ENCODE results near the gene REC114.

The REC114 gene

DNA sequence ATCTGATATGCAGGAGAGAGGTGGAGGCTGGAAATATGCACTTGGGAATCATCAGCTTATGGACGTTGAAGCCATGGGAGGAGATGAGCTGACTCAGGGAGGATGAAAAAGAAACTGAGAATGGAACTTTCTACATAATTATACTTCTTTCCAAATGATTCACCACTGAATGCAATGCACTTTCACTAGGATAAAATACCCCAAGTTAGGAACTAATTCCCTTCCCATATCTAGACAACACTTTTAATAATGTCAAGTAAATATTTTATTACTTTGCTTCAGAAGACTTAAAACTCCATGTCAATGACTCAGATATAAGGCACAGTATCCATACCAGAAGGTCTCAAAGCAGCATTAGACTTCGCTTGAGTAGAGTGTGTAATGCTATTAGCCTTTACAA, 166.0 kb downstream of the REC114 start:
- H3K4me1 ChIP-seq: peaks cover 5% of the 10 kb centered on the region

More for the DNA sequence above, 166.0 kb downstream of the REC114 start:
- H3K79me2 ChIP-seq: peaks cover 30% of the 10 kb centered on the region
- no peak overlapping the region for H3K4me2 ChIP-seq (ENCODE audit: low read length)
- H3K4me3 ChIP-seq (ENCODE audit: low read depth, low read length): no peak overlapping the region
- no peaks in the 10 kb centered on the region for H3K36me3 ChIP-seq (ENCODE audit: control insufficient read depth, insufficient read depth, low read length)
- H3K27ac ChIP-seq: no peak overlapping the region
- H3K9me3 ChIP-seq (ENCODE audit: control insufficient read depth, low read length): no peaks in the 10 kb centered on the region
- TF ChIP-seq, protein P1, sequence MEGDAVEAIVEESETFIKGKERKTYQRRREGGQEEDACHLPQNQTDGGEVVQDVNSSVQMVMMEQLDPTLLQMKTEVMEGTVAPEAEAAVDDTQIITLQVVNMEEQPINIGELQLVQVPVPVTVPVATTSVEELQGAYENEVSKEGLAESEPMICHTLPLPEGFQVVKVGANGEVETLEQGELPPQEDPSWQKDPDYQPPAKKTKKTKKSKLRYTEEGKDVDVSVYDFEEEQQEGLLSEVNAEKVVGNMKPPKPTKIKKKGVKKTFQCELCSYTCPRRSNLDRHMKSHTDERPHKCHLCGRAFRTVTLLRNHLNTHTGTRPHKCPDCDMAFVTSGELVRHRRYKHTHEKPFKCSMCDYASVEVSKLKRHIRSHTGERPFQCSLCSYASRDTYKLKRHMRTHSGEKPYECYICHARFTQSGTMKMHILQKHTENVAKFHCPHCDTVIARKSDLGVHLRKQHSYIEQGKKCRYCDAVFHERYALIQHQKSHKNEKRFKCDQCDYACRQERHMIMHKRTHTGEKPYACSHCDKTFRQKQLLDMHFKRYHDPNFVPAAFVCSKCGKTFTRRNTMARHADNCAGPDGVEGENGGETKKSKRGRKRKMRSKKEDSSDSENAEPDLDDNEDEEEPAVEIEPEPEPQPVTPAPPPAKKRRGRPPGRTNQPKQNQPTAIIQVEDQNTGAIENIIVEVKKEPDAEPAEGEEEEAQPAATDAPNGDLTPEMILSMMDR (IDR thresholded peaks at IDR 0.05): no peak
- no peak overlapping the region for H3K9ac ChIP-seq
- no peaks in the 10 kb centered on the region for H3K27me3 ChIP-seq (ENCODE audit: control insufficient read depth, insufficient read depth, low read length)
- no peak overlapping the region for H2AFZ ChIP-seq

All from parathyroid adenoma (tissue), 2 donors.